DMS53 treated with DMSO at 0.1 percent for 48 hours (cell line): Measurements from ENCODE around the gene ATG4D.
"Not testable (repeated sequence)": the region's sequence is repeated elsewhere in the genome, so short reads cannot be mapped to it uniquely, and the experiment has no call there.

Experiments used
- DNase-seq: peaks from one replicate; lab custom pipeline; 2025; ENCODE audit not compliant: unreplicated experiment; lab: John Stamatoyannopoulos, UW

ATG4D gene

GRCh38 chr19:10518444-10519361 is 25.0 kb upstream of the ATG4D start:
- DNase-seq = no peak

- no peak for DNase-seq
These were observed 24.3 kb upstream of the ATG4D start for GRCh38 chr19:10519421-10519820.

GRCh38 chr19:10520652-10521318 is 22.9 kb upstream of the ATG4D start:
- no peak for DNase-seq

DNA sequence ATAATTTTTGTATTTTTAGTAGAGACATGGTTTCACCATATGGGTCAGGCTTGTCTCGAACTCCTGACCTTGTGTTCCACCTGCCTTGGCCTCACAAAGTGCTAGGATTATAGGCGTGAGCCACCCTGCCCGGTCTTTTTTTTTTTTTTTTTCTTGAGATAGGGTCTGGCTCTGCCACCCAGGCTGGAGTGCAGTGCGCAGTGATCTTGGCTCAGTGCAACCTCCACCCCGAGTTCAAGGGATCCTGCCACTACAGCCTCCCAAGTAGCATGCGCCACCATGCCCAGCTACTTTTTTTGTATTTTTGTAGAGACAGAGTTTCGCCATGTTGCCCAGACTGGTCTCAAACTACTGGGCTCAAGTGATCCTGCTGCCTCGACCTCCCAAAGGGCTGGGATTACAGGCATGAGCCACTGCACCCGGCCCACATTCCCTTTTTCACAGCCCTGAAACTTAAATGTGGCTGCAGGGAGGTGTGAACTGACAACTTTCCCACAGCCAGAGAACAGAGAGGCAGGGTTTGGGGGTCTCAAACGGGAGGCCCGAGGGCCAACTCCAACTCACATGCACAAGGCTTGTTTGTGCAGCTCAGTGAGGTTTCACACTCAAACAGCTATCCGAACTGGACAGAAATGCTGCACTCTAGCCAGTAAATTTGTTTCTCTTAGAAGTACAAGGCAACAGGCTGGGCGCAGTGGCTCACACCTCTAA is 22.1 kb upstream of the ATG4D start:
- DNase-seq = no peak

- no peak for DNase-seq
These were observed 20.5 kb upstream of the ATG4D start for GRCh38 chr19:10523135-10523636.

DNA sequence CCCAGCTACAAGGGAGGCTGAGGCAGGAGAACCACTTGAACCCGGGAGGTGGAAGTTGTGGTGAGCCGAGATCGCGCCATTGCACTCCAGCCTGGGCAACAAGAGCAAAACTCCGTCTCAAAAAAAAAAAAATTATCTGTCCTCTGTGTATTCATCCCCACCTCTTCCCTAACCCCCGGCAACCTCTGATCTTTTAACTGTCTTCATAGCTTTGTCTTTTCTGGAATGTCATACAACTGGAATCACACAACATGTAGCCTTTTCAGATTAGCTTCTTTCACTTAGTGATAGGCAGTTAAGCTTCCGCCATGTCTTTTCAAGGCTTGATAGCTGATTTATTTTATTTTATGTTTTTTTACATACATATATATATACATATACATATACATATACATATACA is 18.1 kb upstream of the ATG4D start:
- DNase-seq = no peak

DNA sequence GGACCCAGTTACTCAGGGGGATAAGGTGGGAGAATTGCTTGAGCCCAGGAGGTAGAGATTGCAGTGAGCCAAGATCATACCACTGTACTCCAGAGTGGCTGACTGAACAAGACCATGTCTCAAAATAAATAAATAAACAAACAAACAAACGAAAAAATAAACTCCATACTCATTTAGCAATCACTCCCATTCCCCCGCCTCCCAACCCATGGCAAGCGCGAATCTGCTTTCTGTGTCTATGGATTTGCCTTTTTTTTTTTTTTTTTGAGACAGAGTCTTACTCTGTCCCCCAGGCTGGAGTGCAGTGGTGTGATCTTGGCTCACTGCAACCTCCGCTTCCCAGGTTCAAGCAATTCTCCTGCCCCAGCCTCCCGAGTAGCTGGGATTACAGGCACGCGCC is 16.8 kb upstream of the ATG4D start:
- DNase-seq = not testable (repeated sequence)

DNA sequence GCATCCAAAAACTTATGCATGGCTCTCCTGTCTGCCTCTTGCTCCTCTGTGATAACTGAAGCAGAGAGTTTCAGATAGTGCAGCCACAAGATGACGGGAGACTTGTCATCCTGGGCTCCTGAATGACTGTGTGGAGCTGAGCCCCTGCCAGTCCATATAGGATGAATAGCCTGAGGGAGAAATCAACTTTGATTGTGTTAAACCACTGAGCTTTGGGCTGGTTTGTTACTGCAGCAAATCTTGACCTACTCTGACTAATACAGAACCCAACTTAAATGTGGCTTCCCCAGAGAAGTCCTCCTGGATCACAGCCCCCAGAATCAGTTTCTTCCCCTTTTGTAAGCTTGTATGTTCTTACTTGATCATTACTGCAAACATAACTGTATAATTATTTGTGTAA is 11.2 kb upstream of the ATG4D start:
- DNase-seq = no peak

- no peak for DNase-seq
These were observed 9.9 kb upstream of the ATG4D start for GRCh38 chr19:10533646-10534386.

DNA sequence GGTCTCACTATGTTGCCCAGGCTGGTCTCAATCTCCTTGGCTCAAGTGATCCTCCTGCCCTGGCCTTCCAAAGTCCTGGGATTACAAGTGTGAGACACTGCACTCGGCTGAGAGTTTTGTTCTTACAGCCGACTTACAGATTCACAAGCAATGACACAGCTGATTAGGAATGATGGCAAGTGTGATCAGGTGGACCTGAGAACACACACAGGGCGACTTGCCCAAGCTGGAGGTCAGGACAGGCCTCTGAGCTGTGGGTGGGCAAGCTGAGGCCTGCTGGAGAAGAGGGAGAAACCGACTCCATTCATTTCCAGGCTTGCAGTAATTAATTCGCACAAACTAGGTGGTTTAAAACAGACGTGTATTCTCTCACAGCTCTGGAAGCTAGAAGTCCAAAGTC is 8.1 kb upstream of the ATG4D start:
- DNase-seq = no peak

DNA sequence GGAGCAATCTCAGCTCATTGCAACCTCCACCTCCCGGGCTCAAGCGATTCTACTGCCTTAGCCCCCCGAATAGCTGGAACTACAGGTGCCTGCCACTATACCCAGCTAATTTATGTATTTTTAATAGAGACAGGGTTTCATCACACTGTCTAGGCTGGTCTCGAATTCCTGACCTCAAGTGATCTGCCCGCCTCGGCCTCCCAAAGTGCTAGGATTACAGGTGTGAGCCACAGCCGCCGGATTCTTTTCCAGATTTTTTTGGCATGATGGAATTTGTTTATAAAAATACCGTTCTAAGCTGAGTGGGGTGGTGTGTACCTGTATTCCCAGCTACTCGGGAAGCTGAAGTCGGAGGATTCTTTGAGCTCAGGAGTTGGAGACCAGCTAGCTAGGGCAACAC is 6.0 kb upstream of the ATG4D start:
- DNase-seq = no peak

DNA sequence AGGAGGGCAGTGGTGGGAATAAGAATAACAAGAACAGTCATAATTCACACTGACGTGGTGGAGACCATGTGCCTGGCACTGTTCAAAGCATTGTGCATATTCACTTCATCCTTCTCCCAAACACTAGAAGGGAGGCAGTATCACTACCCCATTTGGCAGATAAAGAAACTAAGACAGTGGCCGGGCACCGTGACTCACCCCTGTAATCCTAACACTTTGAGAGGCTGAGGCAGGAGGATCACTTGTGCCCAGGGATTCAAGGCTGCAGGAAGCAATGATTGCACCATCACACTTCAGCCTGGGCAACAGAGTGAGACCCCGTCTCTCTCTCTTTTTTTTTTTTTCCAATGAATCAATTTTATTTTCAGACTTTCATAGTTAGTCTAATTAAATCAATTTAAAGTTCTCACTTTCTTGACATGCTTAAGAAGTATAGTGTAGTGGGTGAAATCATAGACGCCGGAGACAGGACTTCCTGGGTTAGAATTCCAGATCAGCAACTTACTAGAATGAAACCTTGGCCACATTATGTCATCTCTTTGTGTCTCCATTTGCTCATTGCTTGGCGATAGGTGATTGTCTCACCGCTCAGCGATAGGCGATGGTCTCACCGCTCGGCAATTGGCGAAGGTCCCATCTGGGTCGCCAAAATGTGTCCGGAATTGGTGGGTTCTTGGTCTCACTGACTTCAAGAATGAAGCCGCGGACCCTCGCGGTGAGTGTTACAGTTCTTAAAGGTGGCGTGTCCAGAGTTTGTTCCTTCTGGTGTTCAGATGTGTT is 5.3 kb upstream of the ATG4D start:
- no peak for DNase-seq

GRCh38 chr19:10539016-10539415 is 4.7 kb upstream of the ATG4D start:
- not testable (repeated sequence) for DNase-seq

- no peak for DNase-seq
These were observed 665 bp upstream of the ATG4D start for GRCh38 chr19:10543059-10543419.

- DNase-seq = no peak
These were observed 593 bp downstream of the ATG4D start for GRCh38 chr19:10544242-10544752.

- DNase-seq = no peak
These were observed 1.1 kb downstream of the ATG4D start for GRCh38 chr19:10544753-10545251.

DNA sequence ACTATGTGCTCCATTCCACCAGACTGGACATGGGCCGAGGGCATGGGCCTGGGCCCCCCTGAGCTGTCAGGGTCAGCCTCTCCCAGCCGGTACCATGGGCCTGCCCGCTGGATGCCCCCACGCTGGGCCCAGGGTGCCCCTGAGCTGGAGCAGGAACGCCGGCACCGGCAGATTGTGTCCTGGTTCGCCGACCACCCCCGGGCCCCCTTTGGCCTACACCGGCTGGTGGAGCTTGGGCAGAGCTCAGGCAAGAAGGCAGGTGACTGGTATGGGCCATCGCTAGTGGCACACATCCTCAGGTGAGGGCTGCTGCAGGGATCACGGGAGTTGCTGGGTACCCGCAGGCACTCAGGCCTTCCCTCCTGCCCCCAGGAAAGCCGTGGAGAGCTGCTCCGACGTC is 3.1 kb downstream of the ATG4D start:
- no peak for DNase-seq

- no peak for DNase-seq
These were observed 5.1 kb downstream of the ATG4D start for GRCh38 chr19:10548746-10549276.

DNA sequence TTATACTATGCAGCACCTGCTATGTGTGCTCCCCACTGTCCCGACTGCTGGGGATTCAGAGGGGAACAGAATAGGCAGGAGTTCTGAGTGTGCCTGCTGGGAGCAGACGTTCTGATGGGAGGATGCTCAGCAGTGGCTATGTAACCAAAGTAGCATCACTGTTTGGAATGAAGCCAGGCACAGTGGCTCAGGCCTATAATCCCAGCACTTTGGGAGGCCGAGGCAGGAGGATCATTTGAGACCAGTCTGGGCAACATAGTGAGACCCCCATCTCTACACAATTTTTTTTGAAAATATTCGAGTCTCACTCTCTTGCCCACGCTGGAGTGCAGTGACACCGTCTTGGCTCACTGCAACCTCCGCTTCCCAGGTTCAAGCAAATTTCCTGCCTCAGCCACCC is 6.0 kb downstream of the ATG4D start:
- DNase-seq = no peak

DNA sequence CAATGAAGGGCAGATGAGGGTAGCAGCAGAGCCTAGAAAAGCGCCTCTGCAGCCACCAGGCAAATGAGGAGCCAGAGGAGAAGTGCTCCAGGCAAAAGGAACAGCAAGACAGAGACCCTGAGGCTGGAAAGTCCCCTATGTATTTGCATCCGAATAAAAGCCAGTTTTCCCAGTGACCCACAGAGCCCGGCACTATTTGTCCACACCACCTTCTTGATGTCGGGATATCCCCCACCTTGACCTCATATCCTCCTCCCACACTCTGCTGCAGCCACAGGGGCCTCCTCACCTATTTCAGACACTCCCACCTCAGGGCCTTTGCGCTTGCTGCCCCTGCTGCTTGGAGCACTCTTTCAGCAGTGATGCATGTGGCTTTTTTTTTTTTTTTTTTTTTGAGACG is 6.6 kb downstream of the ATG4D start:
- DNase-seq = no peak
